ENCODE data around the gene SLC6A12.
"Not testable (repeated sequence)": the region's sequence is repeated elsewhere in the genome, so short reads cannot be mapped to it uniquely, and the experiment has no call there.

The SLC6A12 gene

DNA sequence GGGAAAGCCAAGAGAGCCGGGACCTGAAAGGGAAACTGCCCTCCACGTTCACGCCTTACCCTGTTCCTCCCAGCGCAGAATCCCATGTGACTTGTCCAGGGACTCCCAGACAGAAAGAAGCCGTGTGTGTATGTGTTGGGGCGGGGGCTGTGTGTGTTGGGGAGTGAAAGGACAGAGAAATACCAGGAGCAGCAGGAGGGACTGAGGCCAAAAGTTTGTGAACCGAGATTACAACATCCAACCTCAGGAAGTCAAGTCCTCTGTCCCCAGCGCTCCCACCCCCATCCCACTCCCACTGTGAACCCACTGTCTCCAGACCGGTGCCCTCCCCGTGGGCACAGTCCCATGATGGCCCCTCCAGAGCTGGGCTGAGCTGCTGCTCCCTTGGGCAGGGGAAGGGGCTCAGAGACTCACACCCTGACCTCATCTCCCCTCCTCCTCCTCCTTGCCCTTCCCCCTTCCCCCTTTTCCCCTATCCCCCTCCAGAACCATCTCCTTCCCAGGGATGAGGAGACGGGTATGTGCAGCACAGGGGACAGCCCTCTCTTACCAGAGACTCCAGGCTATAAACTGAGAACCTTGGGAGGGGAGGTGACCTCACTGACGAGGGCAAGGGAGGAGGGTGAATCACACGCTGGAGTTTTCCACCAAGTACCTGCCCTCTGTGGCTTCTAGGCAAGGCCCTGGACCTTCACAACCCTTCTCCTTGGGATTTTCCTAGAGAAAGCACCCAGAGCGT lies at the start of gene SLC6A12:
SLC6A12 (minus strand) TSS at position 155 of the 739 bp plus-strand sequence. CDS start 4,171 bp downstream, outside the sequence.
- no peak for DNase-seq (ENCODE audit: low read depth, low spot score)

DNA sequence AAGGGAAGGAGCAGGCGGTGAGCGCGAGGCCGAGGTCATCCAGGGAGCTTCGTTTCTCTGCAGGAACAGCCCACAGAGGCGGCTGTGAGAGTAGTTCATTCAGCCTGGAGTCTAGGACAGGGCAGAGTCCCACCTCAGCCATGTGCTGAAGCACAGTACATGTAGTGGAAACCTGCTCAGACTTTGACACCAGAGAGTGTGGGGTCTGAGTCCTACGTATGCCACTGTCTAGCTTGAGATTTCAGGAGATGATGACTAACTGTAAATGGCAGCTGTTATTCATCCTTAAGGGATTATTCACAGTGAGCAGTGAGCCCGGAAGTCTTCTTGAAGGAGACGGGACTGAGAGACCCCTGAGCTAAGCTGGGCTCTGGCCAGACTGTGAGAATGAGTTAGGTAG lies 49.6 kb upstream of the SLC6A12 start:
- no peak for DNase-seq (ENCODE audit: low read depth, low spot score)

DNA sequence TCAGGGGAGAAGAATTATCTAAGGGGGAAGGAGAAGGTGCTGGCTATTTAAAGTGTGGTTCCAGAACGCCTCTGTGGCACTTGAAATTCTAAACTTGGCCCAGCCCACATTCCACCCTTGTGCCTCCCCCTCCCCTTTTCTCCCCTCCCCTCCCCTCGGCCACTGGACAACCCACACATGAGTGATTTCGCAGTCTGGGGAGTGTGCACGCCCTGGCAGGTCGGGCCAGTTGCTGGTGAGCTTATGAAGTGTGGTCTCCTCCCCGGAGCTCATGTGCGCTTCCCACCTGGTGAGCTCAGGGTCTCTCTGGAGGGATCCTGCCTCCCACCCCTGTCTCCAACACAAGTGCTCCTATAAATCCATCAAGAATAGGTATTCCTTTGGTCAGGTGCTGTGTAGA lies 48.9 kb upstream of the SLC6A12 start, which contains the start of gene SLC6A13:
SLC6A13 (minus strand) TSS at position 20 of the 400 bp plus-strand sequence. CDS start 2,784 bp downstream, outside the sequence.
- DNase-seq (ENCODE audit: low read depth, low spot score), result no peak

DNA sequence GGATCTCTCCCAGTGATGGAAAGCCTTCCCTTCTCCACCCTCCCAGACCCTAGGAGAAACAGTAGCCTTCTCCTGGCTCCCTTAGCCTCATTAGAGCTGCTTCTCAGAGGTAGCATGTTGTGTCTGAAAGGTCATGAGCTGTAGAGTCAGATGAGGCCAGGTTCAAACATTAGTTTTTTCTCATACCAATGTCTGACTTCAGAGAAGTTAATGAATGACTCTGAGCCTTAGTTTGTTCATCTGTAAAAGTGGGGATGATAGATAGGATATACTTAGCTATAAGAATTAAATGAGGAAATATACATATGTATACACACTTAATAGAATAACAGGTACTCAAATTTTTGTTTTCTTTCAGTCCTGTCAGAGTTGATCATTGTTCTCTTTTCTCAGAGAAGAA lies 48.2 kb upstream of the SLC6A12 start:
- no peak for DNase-seq (ENCODE audit: low read depth, low spot score)

DNA sequence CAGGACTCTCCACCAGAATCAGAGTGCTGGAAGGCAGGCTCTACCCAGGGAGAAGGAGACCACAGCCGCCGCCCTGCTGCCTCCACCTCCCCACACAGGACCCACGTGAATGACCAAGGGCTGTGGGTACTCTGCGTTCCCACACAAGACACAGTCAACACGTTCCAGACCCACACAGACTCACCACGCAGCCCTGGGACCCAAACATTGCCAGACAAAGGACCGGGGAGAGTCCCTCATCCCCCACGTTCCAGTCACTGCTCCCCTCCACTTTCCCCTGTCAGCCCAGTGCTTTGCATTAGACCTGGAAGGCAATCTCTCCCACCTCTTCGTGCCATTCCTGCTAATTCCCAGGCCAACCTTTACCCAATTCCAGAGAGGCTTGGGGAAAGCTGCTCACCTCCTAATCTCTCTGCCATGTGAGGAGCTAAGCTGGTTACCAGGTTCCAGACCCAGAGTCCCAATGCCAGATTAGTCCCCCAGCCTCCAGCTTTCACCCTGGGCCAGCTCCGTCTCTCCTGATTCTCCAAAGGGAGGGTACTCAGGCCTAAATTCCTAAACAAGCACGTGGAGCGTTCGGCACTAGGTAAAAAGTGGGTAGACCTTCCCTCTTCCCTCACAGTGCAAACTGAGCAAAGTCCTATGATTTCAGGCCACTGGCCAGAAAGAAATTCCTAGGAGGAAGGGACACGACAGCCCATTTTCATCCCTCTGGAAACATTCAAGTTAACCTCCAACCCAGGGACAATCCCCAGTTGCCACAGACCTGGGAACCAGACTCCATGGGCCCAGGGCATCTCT lies 43.8 kb upstream of the SLC6A12 start:
- no peak for DNase-seq (ENCODE audit: low read depth, low spot score)

DNA sequence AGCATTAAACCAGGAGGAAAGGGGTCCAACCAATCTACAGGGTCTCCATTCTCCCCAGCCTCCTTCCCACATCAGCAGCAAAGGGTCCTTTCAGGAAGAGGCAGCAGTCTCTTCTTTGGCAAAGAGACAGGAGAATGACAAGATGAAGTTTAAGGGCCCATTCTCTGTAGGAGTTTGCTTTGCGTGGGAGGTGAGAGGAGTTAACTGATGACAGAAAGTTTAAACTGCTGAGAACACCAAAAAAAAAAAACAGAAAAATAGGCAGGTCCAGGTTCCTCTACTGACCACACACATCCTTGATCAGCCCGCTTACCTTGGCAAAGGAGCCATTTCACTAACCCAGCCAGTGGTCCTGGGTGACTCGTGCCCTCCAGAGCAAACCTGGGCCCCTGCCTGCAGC lies 43.0 kb upstream of the SLC6A12 start:
- DNase-seq (ENCODE audit: low read depth, low spot score), result no peak

DNA sequence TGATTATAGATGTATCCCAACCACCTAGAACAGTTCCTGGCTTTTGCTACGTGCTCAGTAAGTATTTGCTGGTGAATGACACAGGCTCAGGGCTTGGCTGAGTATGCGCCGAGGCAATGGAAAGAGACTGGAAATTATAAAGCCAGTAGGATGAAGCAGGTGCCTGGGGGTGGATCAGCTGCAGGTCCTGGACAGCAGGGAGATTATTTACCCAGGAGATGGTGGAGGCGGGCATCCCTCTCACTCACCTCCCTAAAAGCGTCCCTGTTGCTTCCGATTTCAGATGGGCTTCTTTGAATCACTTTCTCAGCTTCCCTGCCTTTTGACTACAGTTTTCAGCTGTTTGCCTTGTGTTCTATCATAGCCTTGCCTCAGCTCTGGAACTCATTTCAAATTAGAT lies 42.3 kb upstream of the SLC6A12 start:
- DNase-seq (ENCODE audit: low read depth, low spot score), result no peak

DNA sequence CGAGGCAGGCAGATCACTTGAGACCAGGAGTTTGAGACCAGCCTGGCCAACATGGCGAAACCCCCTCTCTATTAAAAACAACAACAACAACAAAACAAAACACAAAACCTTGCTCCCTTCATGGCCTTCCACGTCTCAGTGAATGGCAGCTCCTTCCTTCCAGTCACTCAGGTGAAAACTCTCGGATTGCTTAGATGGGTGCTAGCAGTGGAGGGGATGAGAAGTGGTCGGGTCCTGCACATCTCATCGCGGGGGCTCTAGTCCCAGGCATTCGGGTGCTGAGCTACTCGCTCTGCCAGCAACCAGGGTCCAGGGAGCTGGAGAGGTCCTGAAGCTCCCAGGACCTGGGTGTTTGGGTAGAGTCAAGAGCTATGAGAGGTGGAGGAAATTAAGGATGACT lies 41.0 kb upstream of the SLC6A12 start:
- no peak for DNase-seq (ENCODE audit: low read depth, low spot score)

DNA sequence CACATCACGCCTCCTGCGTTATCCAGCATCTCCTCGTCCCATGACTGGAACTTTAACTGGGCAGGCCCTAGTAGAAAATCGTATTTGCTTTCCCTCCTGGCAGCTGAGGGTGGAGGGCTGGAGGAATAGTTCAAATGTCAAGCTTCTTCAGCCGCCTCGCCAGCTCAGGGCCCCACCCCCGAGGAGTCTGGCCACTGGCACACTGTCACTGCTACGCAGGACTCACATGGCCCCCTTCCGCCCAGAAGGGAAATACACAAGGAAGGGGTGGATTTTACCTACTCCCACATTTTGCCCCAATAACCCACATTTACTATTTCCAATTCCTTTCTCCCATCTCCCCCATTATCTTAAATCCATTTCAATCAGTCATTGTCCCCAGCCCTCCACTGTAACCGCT lies 40.1 kb upstream of the SLC6A12 start:
- DNase-seq (ENCODE audit: low read depth, low spot score), result no peak

DNA sequence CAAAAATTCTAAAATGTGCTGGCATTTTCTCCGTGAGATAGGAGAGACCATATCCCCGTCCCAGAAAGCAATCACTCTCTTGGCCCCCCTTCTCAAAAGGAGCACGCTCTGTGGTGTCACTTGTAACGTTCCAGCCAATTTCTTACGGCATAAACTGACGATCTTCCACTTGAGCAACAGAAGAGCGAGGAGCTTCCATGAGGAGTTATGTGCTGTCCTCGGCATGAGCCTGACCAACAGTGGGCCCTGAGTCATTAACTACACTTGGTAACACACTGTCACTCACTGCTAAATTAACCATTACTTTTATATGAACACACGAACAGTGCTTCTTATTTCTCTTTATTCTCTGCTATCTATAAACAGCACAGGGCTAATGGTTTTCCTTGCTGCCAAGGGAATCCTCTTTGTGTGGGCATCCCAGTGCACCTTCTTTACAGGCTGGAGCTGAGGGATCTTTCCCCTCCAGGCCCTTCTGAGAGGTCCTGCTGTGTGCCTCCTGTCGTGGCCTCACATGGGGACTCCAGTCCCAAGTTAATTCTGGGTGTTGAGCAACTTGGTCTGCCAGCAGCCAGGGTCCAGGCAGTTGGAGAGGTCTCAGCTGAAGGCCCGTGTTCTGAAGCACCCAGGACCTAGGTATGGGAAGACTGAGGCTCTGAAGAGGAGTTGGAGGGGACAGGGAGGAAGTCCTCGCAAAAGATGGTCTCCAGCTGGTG lies 39.3 kb upstream of the SLC6A12 start:
- no peak for DNase-seq (ENCODE audit: low read depth, low spot score)

DNA sequence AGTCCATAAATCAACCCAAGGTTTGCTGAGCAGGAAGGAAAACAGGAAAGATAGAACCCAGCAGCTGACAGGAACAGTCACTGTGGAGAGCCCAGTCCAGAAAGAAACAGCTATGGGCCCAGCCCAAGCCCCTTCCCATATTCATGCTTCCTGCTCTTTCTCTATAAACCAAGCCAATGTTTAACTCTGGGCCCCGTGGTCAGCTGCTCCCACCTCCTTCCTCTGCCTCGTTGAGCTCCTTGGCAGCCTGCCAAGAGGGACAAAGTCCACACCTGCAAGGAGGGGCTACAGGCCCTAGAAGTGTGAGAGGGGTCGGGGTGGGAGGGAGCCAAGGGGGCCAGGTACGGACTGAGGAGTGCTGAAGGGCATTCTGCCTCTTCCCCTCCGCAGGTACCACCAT lies 38.7 kb upstream of the SLC6A12 start:
- DNase-seq (ENCODE audit: low read depth, low spot score), result no peak

DNA sequence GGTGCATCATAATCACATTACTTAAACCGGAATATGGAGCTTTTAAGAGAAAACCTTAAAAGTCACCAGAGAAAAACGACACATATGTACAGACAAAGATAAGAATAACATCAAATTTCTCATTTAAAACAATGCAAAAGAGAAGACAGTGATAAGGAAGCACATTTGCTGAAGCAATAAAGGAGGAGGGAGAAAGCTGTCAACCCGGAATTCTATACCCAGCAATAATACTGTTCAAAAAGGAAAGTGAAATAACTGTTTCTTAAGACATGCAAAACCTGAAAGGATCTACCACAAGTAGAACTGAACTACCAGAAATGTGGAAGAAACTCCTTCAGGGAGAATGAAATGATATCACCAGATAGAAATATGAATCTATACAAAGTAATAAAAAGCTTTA lies 33.3 kb upstream of the SLC6A12 start:
- no peak for DNase-seq (ENCODE audit: low read depth, low spot score)

DNA sequence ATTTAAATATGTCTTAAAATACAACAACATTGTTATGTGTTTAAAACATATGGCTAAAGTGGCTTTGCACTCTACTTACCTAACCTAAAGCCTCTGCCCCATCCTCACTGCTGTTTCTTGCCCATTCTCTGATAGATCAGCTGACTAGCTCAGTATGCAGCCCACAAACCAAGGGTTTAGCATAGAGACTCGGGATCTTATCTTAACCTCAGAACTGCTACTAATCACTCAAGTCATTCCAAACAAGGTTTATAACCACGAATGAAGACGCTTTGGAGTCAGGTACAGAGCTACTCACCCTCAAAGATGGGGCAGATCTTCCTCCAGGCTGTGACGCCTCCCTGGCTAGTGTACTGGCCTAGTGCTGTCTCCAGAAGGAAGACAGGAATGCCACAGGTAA lies 29.4 kb upstream of the SLC6A12 start:
- DNase-seq (ENCODE audit: low read depth, low spot score), result no peak

DNA sequence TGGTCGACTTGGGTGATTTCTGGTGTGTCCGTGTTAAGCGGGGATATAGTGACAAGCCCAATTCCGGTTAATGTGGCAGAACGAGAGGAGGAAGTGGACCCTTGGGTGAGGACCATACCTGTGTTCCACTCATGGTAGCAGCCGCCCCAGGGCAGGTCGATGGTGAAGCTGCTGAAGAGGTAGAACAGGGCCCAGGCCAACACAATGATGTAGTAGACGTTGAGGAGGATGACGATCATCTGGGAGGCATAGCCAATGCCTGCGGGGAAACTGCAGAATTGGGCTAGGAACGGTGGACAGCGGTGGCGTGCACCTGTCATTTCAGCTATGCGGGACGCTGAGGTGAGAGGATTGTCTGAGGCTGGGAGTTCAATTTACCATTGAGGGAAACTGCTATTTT lies 28.5 kb upstream of the SLC6A12 start:
- DNase-seq (ENCODE audit: low read depth, low spot score), result no peak

DNA sequence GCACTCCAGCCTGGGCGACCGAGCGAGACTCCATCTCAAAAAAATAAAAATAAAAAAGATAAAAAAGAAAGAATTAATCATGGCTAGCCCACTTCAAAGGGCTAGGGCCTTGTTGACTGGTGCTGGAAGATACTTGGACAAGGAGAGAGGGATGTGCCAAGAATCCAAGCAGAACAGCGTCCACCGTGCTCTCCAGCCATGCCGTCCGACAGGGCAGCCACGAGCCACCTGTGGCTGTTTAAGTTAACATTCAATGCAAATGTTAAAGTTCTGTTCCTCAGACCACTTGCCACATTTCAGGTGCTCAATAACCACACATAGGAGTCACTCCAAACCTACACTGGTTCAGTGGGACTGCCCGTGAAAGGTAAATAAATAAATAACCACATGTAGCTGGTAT lies 27.3 kb upstream of the SLC6A12 start:
- DNase-seq (ENCODE audit: low read depth, low spot score), result no peak

DNA sequence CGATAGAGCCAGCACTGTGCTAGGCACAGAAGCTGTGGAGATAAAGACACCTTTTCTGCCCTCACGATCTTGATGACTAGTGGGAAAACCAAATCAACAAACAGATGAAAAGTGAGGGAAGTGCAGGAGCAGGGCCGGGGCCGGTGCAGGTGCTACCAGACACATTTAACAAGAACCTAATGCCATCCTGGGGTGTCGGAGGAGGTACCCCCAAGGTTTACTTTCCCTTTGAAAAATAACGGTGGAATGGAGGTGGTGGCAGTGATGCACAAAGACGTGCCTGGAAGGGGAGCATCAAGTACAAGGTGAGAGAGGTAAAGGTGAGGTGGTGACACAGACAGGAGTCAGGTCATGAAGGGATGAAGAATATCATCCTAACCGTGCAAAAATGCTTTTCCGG lies 26.6 kb upstream of the SLC6A12 start:
- DNase-seq (ENCODE audit: low read depth, low spot score), result no peak

DNA sequence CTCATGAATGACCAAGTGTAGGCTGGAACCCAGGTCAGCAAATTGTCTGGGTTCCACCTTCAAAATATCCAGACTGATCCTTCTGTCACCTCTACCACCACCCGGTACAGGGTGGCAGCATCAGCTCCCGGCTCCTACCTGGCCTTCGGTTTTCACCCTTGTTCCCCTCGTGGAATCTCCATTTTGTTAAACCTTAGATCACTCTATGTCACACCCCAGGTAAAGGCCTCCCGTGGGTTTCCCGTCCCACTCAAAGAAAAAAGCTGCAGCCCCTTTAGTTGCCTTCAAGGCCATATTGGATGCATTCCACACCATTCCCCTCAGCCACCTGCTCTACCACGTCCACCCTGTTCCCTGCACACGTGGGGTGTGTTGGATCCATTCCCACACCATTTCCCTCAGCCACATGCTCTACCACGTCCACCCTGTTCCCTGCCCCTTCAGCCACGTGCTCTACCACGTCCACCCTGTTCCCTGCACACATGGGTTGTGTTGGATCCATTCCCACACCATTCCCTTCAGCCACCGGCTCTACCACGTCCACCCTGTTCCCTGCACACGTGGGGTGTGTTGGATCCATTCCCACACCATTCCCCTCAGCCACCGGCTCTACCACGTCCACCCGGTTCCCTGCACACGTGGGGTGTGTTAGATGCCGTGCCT lies 24.9 kb upstream of the SLC6A12 start:
- no peak for DNase-seq (ENCODE audit: low read depth, low spot score)

DNA sequence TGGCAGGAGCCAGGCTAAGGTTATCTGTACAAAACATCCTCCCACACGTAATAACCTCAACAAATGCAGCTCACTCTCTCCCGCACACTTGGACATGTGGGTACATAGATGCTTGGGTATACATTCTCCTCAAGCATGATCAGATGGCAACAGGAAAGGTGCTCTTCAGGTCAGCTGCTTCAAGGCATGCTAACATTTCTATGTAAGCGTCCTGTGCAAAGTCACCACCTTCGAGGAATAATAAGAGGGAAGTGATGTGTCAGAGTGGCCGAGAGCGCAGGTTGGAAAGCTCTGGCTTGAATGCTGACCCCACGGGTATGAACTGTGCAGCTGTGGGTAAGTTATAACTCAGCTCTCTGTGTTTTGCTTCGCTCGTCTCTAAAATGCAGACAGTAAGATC lies 24.2 kb upstream of the SLC6A12 start:
- DNase-seq (ENCODE audit: low read depth, low spot score), result no peak

DNA sequence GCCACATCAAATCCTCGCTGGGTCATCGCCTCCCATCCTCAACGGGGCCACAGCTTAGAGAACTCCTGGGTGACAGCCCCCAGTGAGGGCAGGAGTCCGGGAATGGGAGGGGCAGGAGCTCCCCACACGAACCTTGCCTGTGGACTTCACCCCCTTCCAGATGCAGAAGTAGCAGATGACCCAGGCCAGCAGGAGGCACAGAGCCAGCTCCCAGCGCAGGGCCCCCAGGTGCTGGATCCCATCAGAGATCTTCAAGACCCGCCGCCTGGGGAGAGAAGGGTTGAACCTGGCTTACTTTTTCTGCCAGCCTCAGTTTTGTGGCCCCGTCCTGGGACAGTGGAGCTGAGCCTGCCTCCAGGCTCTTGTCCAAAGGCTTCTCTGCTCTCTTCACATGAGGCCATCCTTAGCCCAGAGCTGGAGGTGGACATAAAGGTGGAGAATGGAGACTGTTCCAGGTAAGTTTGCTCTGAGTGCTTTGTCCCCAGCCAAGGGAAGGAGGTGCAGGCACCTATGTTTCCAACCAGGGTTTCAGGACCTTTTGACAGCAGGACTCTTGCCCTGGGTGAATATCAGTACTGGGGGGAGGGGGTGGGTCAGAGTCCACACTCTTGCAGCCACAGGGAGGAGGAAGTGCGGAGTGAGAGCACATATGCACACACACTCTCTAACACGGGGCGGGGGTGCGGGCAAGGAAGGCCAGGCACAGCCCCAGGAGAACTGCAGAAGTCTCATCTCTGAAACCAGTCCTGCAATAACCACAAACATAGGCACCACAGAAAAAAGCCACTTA lies 23.3 kb upstream of the SLC6A12 start:
- DNase-seq (ENCODE audit: low read depth, low spot score), result no peak

DNA sequence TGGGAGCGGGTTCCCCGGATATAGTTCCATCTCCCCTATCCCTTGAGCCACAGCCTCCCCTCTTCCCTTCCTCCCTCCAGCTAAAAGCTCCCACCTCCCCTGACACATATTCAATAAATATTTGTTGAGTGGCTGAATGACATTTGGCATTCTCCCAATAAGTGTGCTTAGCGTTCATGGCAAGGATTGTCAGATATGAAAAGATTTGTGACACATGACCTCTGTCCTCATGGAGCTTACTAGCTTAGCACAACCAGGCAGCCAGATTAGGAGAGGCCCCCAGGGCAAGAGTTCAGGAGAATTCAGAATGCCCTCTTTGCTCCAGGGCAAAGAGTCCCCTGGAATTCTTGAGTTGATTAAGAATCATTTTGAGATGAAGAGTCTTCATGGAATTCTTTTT lies 22.5 kb upstream of the SLC6A12 start:
- DNase-seq (ENCODE audit: low read depth, low spot score), result no peak

DNA sequence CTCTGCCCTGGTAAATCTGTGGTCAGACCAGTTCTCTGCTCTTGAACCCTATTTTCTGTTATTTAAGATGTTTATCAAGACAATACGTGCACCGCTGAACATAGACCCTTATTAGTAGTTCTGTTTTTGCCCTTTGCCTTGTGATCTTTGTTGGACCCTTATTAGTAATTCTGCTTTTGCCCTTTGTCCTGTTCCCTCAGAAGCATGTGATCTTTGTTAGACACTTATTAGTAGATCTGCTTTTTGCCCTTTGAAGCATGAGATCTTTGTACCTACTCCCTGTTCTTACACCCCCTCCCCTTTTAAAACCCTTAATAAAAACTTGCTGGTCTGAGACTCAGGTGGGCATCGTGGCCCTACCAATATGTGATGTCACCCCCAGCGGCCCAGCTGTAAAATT lies 22.0 kb upstream of the SLC6A12 start:
- DNase-seq (ENCODE audit: low read depth, low spot score), result not testable (repeated sequence)

Measured in iPS DF 19.7 (cell line).